ENCODE measurements around the gene DMAC2.
"Not testable (repeated sequence)": the region's sequence is repeated elsewhere in the genome, so short reads cannot be mapped to it uniquely, and the experiment has no call there.

Gene DMAC2

DNA sequence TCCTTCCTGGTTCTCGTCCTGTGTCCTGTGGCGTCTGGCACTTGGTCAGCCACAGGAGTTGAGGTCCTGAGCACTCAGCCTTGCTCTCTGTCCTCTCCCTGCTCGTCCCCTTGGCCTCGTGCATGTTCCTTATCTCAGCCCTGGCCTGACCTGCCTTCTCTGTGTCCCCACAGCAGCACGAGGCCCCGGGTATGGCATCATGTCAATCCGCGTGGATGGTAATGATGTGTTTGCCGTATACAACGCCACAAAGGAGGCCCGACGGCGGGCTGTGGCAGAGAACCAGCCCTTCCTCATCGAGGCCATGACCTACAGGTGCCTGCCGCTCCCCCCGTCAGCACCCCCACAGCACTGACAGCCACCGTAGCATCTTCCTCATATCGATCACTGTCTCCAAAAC is 17.3 kb downstream of the DMAC2 start:
- no peak for DNase-seq (ENCODE audit: low read depth, low spot score)

DNA sequence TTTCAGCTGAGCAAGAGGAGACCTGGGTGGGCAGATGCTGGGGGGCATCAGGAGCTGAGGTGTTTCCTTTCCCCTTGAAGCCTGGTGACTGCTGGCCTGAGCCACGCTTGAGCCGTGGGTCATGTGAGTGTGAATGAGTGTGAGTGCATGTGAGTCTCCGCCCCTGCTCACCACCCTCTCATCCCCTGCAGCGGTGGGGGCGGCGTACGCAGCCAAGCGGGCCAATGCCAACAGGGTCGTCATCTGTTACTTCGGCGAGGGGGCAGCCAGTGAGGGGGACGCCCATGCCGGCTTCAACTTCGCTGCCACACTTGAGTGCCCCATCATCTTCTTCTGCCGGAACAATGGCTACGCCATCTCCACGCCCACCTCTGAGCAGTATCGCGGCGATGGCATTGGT is 17.7 kb downstream of the DMAC2 start:
- DNase-seq (ENCODE audit: low read depth, low spot score) = no peak

DNA sequence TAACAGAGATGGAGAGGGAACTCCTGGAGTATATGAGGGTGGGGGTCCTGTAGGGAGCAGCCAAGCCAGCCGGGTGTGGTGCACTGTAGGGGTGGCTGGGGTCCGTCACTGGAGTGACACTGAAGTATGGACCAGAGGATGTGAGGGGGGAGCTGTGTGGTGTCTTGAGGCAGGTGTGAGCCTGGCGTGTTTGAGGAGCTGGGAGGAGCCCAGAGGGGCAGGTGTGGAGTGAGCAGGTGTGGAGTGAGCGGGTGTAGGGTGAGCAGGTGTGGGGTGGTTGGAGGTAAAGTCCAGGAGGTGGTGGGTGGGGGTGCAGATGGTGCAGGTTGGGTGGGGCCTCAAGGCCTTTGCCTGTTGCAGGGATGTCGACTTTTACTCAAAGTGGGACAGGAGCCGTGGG is 18.4 kb downstream of the DMAC2 start:
- no peak for DNase-seq (ENCODE audit: low read depth, low spot score)

DNA sequence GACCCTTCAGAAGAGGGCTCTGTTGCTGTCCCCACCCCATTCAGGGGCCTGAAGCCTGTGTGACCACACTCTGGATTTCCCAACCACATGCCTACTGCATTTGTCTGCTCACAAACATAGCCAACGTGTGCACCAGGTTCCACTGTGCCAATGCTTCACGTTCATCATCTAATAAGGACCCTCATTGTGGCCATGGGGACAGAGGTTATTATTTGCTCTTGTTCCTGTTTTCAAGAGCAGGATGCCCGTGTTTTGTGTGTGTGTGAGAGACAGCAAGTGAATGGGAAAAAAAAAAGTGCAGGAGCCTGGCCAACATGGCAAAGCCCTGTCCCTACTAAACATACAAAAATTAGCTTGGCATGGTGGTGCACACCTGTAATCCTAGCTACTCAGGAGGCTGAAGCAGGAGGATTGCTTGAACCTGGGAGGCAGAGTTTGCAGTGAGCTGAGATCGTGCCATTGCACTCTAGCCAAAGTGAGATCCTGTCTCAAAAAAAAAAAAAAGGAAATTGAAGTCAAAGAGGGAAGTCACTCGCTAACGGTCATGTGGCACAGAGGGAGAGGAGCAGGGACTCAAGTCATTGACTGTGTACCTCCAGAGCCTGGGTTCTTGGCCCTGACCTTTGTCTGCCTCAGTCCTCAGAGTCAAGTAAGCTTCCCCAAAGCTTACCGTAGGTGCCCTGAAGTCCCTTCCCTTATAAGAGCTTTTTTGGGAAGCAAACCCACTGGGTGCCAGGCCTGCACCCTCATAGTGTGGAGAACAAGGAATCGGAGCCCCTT is 19.4 kb downstream of the DMAC2 start:
- no peak for DNase-seq (ENCODE audit: low read depth, low spot score)

DNA sequence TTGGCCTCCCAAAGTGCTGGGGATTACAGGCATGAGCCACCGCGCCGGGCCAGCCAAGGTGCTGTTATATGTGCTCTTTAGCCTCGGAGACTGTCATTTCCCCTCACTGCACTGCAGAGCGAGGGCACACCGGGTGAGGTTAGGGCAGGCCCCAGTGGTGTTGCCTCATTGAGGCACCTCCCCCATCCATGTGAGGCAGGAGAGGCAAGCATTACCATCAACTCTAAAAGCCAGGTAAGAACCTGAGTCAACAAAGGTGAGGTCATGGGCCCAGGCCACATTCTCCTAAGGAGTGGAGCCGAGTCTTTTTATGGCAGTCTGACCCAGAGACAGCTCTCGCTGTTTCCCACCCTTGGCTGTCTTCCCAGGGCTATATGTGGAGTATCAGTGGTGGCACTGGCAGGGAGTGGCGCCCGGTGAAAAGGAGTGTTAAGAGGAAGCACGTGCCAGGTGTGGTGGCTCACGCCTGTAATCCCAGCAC is 23.5 kb downstream of the DMAC2 start:
- DNase-seq (ENCODE audit: low read depth, low spot score) = no peak

DNA sequence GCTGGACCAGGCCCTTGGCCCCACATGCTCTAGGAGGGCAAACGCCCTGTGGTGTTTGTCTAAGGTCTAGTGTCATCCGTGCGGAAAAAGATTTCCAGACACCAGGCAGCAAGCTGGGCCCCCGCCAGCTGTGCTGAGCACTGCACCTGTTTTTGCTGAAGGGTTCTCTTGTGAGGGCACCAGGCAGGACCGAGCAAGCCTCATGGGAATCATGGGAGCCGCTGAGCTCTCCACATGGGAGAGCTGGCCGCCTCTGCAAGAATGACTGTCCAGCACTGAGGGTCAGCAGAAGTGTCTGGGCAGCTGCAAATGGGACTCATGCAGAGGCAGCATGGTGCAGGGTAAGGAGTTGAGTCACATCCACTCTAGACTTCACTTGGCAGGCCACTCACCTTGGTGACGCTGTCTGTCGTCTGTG is 24.5 kb downstream of the DMAC2 start:
- DNase-seq (ENCODE audit: low read depth, low spot score) = no peak

DNA sequence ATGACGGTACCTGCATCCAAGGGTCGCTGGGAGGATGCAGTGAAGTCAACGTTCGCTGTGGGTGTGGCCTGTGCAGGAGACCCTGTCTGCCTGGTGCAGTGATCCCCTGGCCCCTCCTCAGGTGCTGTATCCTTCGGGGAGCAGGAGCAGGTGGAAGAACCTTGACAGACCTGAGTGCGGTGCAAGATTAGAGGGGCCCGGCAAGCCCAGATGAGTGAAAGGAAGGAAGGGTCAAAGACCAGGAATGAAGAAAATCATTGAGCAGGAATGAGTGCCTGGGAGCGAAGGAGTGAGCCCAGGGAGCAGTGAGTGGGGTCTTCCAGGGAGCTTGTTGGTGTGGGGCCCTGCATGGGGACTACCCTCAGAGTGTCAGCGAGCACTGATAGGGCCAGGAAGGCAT is 25.3 kb downstream of the DMAC2 start:
- DNase-seq (ENCODE audit: low read depth, low spot score) = no peak

DNA sequence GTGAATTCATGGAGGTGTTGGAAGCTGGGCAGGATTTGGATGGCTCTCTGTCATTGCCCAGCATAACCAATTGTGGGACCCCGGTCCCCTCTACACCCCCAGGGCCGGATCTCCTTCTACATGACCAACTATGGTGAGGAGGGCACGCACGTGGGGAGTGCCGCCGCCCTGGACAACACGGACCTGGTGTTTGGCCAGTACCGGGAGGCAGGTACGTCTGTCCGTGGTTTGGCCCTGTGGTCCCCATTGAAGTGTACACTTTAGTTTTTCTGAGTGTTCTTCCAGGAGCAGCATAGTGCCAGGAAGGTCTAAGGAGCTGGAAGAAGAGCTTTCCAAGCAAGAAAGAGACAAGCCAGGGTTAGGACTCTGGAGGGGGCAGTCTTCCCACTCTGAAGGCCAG is 25.8 kb downstream of the DMAC2 start:
- DNase-seq (ENCODE audit: low read depth, low spot score) = no peak

DNA sequence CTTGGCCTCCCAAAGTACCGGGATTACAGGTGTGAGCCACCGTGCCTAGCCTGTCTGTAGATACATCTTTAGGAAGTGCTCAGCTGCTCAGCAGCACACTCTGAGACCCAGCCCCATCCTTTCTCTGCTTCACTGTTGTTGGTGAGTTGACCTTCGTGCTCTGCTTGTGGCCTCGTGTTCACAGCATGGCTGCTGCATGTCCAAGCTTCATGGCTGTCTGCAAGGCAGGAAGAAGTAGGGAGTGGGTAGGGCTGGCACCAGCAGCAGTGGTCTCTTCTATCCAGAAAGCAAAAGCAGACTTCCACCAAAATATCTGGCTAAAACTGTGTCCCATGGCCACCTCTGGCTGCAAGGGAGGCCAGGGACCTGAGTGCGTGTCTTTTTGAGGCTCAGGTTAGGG is 26.8 kb downstream of the DMAC2 start:
- DNase-seq (ENCODE audit: low read depth, low spot score) = no peak

DNA sequence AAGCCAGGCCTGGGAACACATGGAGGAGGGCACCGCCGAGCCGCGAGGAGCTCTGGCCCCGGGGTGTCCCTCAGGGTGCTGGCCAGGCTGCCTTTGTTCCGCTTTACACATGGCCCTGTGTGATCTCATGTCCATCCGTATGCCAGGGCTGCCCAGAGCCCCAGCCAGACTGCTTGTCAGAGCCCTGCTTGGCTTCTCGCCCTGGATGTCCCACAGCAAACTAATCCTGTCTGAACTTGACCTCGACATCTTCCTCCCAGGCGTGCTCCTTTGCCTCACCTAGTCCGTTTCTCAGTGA is 27.8 kb downstream of the DMAC2 start:
- DNase-seq (ENCODE audit: low read depth, low spot score) = no peak

DNA sequence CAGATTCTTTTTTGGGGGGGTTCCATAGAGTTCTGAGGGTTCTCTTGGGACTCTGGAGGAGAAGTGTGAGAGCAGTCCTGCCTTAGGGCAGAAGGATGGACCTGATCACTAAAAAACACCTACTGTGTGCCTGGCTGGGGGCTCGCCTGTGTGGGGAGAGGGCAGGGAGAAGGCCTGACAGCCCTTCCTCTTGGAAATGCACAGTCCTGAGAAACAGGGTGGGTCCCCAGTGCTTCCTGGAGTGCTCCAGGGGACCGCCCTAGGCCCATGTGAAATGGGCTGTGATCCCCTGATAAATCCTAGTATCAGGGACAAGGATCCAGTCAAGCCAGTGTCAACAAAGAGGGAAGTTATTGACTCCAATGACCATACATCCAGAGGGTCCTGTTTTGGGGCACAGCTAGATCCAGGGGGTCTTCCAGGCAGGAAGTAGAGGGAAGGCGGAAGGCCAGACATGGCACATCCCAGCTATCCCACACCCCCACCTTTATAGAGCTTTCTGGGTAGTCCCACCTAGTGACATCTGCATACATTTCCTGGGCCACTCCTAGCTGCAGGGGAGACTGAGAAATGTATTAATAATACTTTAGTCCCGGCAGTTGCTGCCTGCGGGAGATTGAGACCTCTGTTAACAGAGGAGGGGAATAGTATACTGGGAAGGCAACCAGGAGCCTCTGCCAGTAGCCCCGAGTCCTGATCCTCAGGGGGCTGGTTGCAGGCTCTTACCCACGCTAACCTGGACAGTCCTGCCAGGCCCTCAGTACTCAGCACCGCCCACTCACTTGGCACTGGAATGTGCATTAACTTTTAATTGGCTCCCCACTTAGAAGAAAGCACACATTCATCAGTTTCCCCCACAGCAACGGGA is 28.4 kb downstream of the DMAC2 start:
- DNase-seq (ENCODE audit: low read depth, low spot score) = no peak

DNA sequence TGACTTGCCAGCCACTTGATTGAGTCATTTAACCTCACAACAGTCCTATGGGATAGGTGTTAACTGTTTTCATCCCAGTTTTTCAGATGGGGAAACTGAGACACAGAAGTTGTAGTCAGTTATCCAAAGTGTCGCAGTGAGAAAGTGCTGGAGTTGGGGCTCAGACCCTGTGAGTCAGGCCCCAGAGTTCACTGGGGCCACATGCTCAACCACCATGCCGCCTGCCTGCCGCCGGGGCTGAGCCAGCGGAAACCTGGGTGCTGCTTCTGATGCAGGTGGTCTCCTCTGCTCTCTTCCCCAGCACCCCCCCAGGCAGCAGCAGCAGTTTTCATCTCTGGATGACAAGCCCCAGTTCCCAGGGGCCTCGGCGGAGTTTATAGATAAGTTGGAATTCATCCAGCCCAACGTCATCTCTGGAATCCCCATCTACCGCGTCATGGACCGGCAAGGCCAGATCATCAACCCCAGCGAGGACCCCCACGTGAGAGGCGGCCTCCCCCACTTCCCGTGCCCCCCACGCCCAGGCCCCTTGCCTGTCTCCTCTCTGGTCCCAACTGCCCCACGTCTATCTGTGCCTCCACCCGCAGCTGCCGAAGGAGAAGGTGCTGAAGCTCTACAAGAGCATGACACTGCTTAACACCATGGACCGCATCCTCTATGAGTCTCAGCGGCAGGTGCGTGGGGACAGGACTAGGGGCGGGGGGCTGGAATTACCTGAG is 29.2 kb downstream of the DMAC2 start:
- DNase-seq (ENCODE audit: low read depth, low spot score) = no peak

DNA sequence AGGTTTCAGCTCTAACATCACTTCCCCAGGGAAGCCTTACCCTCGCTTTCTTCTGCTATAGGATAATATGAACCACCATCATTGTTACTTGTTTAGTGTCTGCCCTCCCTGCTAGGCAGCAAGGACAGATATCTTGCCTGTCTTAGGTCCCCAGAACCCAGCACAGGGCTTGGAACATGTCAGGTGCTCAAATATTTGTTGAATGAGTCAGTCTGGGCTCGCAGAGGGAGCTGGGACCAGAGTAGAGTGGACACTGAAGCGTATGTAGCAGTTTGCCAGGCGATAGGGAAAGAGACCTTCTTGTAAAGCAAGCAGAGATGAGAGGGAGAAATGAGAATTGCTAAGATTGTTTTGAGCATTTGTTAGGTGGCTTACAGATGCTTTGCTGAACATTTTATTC is 30.4 kb downstream of the DMAC2 start:
- DNase-seq (ENCODE audit: low read depth, low spot score) = no peak

DNA sequence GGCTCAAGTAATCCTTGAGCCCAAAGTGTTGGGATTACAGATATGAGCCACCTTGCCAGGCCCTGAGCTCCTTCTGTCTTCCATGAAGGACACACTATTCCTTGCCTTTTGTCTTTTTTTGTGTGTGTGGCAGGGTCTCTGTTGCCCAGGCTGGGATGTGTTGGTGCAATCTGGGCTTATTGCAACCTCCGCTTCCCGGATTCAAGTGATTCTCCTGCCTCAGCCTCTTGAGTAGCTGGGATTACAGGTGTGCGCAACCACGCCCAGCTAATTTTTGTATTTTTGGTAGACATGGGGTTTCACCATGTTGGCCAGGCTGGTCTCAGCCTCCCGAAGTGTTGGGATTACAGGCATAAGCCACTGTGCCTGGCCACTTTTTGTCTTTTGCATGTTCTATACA is 30.9 kb downstream of the DMAC2 start:
- DNase-seq (ENCODE audit: low read depth, low spot score) = not testable (repeated sequence)

DNA sequence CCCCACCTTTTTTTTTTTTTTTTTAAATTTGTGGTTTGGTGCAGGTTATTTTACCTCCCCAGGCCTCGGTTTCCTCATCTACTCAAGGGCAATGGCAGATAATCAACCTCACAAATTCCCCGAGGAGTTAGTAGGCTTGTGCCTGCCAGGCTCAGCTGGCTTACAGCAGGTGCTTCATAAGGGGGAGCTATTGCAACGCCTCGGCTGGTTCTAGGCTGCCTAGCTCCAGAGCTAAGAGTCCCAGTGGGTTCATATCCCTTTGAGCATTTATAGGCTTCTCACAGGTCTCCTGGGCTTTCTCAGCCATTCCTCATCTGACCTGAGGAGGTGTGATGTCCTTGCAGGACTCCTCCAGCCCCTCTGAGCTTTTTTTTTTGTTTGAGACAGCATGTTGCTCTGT is 31.5 kb downstream of the DMAC2 start:
- DNase-seq (ENCODE audit: low read depth, low spot score) = no peak

DNA sequence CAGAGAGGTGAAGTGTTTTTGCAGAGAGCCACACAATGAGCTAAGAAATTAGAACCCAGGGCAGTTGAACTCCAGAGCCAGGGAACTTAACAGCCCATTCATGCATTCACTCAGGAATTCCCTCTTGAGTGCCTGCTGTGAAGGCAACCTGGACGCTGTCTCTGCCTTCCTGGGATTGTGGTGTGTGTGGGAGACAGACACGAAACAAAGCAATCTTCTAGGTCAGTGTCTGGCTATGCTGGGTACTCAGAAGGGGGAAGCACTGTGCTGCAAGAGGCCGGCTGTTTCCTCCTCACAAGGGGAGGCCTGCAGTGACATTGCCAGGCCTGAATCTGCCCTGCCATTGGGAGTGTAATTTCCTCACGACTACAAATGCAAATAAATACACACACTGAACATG is 32.4 kb downstream of the DMAC2 start:
- DNase-seq (ENCODE audit: low read depth, low spot score) = no peak

DNA sequence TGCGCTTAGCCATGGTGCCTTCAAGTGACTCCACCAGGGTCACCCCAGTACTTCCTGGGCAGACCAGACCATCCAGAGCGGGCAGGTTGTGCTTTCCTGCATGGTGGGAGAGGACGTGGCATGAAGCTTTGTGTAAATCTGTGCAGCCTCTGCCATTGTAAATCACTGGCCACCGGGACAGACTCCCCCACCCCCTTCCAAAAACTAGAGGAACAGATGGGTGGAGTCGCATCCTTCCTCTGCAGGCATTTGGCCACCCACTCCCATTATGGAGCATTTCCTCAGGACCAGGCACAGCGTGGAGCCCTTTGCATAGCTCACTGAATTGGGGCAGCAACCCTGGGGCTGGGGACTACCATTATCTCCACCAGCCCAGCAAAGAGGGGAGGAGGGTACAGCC is 33.9 kb downstream of the DMAC2 start:
- DNase-seq (ENCODE audit: low read depth, low spot score) = no peak

DNA sequence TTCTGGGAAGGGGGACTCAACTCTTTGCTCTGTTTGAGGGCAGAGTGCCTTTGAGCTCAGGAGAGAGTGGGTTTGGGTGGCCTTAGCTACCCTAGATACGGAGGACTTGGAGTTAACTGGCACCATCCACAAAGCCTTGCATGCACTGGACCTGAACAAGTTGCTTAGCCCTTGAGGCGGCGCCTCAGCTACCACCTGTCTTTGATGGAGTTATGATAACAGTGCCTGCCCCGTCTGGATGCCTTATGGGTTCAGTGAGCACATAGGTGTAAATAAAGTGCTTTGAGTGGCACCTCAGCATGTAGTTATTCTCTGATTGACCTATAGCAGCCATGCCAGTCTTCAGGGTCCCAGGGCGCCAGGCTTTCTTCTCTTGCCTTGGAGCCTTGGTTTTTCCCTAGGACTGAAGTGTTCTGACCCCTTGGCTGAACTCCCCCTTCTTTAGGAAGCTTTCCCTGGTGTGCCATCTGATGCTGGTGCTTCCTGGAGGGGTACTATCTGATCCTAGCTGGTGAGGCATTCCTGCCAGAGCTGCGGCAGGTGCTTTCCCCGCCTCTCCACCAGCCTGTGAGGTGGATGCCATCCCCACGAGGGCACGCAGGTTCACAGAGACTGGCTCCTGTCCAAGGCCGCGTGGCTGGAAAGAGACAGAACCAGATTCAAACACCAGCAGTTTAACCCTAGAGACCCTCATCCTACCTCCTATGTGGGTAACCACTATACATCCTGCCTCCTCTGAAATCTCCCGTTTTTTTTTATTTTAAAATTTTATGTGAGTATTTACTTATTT is 36.3 kb downstream of the DMAC2 start:
- DNase-seq (ENCODE audit: low read depth, low spot score) = no peak

DNA sequence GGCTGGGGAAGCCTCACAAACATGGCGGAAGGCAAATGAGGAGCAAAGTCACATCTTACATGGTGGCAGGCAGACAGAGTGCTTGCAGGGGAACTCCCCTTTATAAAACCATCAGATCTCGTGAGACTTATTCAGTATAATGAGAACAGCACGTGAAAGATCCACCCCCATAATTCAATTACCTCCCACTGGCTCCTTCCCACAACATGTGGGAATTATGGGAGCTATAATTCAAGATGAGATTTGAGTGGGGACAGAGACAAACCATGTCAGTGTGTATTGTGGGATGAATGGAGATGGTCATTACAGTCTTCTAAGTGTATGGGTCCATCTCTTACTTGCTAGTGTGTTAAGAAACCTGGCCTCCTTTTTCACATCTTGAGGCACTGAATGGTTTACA is 37.7 kb downstream of the DMAC2 start:
- no peak for DNase-seq (ENCODE audit: low read depth, low spot score)

DNA sequence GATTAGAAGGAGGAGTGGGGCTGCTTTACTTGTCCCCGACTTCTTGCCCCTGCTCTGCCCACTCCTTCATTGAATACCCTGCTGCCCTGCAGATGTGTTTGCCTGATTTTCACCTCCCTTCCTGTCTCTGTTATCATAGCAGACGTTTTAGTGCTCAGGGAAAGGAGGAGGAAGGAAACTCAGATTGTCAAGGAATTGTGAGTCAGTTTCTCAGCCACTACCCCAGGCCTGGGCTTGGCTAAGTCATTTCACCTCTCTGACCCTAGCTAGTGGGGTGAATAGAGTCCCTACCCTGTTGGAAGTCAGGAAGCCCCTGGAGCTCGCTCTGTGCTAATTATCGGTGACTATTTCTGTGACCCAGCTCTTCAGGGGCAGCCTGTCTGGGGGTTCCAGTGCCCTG is 38.2 kb downstream of the DMAC2 start:
- DNase-seq (ENCODE audit: low read depth, low spot score) = no peak

DNA sequence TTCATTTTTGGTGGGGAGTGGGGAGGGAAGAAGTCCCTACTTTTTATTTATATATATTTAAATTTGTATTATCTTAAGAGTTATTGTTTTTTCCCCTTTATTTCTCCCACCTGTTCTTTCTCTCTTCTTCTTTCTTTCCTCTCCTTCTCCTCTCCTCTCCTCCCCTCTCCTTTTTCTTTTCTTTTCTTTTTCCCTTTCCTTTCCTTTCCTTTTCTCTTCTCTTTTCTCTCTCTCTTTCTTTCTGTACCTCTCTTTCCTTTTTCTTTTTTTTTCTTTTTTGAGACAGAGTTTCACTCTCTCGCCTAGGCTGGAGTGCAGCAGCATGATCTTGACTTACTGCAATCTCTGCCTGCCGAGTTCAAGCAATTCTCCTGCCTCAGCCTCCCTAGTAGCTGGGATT is 40.2 kb downstream of the DMAC2 start:
- no peak for DNase-seq (ENCODE audit: low read depth, low spot score)

DNA sequence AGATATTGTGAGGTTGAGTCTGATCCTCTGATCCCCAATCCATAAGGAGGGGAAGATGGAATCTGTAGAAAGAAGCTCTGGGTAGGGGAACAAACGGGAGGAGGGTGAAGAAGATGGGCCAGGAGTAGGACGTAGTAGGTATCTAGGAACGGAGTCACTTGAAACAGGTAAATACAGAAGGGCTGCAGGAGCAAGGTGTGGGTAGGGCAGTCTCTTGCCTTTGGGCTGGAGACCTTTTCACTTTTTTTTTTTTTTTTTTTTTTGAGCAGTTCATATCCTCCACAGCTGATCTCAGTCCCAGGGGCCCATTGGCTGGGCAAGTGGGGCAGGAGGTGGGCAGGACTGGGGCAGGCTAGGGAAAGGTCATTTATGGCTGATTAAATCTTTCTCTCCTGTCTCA is 40.6 kb downstream of the DMAC2 start:
- DNase-seq (ENCODE audit: low read depth, low spot score) = no peak

Measured in smooth muscle cell of the brain vasculature (primary cell).